HG02943 (cell line): Measurements from ENCODE around the gene CASP10.
"Not testable (repeated sequence)": the region's sequence is repeated elsewhere in the genome, so short reads cannot be mapped to it uniquely, and the experiment has no call there.

ENCODE experiments used
- ATAC-seq: cut with Tn5 transposase; IDR thresholded peaks from one replicate; pipeline ENCODE4 v1.9.1; 2021; ENCODE audit warnings: mild to moderate bottlenecking, low read depth, moderate library complexity; ENCODE audit not compliant: unreplicated experiment

The CASP10 gene, protein sequence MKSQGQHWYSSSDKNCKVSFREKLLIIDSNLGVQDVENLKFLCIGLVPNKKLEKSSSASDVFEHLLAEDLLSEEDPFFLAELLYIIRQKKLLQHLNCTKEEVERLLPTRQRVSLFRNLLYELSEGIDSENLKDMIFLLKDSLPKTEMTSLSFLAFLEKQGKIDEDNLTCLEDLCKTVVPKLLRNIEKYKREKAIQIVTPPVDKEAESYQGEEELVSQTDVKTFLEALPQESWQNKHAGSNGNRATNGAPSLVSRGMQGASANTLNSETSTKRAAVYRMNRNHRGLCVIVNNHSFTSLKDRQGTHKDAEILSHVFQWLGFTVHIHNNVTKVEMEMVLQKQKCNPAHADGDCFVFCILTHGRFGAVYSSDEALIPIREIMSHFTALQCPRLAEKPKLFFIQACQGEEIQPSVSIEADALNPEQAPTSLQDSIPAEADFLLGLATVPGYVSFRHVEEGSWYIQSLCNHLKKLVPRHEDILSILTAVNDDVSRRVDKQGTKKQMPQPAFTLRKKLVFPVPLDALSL

DNA sequence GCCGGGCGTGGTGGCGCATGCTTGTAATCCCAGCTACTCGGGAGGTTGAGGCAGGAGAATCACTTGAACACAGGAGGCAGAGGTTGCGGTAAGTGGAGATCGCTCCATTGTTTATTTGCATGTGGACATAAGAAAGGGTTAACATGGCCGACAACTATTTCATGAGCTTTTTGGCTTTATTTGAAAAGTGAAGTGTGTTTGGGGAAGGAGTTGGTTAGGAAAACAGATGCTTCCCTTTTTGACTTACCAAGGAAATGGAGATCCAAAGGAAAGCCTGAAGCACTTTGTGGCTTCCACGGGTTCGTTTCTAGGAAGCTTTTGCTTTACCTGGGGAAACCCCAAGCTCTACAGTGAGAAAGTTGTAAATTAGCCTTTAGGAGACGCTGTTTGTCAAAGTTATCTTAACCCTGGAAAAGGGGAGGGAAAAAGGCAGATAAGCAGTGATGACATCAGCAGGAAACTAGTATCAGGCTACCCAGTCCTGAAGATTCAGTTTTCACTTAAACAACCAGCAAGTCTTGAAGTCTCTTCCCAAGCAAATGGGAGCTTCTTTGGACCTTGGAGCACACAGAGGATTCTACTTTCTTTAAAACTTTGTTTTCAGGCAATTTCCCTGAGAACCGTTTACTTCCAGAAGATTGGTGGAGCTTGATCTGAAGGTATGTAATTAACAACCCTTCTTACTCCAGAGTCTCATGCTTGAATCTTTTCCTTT is at the start of gene CASP10:
Gene CASP10 (plus strand): TSS at position 492 of the 715 bp plus-strand sequence. CDS start 2,637 bp downstream, outside the sequence.
- no peak for ATAC-seq

DNA sequence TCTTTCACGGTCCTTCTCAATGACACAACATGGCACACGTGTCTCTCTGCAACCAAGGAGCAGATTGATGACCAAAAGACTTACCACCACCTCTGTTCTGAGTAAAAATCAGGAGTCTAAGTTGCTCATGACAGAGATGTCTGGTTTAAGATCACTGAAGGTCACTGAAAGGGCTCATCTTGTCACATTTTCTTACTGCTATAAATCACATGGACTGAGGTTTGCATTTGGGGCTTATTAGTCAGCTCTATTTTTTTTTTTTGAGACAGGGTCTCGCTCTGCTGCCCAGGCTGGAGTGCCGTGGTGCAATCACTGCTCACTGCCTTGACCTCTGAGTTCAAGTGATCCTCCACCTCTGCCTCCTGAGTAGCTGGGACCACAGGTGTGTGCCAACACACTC is 47.6 kb upstream of the CASP10 start:
- no peak for ATAC-seq

DNA sequence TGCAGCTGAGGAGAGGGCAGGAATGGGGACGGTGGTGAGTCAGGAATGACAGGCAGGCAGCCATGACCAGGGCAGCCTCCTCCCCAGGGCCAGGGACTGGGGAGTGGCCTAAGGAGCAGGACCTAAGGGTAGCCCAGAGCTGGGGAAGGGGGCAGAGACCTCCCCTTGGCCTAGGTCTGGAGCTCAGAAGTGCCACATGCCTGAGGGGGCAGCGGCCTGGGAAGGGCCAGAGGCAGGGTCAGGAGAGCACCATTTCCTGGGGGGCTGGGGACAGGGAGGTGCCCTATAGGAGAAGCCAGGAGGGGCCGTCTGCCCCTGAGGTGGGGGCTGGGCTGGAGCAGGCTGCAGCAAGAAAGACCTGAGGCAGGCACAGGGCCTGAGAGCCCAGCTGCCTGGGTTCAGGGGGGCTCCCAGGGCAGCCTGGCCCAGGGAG is 46.0 kb upstream of the CASP10 start:
- ATAC-seq = no peak

DNA sequence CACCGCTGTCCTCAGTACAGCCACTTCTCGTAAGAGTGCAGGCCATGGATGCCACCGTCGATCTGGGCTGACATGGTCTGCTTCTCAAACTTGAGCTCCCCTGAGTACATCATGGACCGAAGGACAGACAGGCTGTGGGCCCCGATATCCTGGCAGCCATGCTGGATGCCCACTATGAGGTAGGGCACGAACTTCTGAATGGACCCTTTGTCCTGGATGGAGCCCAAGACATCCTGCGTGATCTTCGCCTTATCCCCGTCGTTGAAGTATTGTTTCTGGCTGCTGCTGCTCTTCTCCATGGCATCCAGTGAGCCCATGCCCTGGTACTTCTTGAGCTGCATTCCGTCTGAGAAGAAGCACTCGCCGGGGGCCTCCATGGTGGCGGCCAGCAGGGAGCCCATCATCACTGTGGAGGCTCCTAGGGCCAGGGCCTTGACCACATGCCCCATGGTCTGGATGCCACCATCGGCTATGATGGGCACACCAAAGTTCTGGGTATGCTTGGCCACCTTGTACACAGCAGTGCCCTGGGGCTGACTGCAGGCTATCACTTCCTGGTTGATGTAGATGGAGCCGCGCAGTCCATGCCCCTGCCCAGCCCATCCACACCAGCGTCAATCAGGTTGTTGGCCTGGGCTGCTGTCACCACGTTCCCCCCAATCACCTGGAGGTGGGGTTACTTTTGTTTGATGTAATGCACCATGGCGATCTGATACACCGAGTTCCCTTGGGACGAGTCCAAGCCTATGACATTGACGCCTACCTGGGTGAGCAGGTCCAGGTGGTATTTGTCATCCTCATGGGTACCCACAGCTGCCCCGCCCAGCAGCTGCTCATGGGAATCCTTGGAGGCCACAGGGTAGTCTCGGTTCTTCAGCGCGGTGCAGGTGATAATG is 45.2 kb upstream of the CASP10 start:
- ATAC-seq = no peak

DNA sequence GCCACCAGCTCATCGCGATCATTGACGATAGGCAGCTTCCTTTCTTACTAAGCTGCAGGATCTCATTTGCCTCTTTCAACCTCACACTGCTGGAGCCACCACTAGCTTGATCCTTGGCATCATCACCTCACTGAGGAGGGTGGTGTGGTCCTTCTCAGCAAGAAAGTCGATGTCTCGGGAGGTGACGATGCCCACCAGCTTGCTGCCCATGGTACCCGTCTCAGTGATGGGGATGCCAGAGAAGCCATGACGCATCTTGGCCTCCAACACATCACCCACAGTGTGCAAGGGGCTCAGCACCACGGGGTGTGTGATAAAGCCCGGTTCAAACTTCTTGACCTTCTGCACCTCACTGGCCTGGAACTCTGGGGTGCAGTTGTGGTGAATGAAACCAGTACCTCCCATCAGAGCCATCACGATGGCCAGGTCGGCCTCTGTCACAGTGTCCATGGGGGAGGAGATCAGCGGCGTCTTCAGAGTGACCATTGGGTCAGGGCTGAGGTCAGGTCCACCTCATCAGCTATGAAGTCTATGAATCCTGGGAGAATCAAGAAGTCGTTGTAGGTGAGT is 44.5 kb upstream of the CASP10 start:
- no peak for ATAC-seq

DNA sequence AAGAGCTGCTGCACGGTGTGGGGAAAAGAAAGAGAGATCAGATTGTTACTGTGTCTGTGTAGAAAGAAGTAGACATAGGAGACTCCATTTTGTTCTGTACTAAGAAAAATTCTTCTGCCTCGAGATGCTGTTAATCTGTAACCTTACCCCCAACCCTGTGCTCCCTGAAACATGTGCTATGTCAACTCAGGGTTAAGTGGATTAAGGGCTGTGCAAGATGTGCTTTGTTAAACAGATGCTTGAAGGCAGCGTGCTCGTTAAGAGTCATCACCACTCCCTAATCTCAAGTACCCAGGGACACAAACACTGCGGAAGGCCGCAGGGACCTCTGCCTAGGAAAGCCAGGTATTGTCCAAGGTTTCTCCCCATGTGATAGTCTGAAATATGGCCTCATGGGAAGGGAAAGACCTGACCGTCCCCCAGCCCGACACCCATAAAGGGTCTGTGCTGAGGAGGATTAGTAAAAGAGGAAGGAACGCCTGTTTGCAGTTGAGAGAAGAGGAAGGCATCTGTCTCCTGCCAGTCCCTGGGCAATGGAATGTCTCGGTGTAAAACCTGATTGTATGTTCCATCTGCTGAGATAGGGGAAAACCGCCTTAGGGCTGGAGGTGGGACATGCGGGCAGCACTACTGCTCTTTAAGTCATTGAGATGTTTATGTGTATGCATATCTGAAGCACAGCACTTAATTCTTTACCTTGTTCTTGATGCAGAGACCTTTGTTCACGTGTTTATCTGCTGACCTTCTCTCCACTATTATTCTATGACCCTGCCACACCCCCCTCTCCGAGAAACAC is 43.8 kb upstream of the CASP10 start:
- not testable (repeated sequence) for ATAC-seq

DNA sequence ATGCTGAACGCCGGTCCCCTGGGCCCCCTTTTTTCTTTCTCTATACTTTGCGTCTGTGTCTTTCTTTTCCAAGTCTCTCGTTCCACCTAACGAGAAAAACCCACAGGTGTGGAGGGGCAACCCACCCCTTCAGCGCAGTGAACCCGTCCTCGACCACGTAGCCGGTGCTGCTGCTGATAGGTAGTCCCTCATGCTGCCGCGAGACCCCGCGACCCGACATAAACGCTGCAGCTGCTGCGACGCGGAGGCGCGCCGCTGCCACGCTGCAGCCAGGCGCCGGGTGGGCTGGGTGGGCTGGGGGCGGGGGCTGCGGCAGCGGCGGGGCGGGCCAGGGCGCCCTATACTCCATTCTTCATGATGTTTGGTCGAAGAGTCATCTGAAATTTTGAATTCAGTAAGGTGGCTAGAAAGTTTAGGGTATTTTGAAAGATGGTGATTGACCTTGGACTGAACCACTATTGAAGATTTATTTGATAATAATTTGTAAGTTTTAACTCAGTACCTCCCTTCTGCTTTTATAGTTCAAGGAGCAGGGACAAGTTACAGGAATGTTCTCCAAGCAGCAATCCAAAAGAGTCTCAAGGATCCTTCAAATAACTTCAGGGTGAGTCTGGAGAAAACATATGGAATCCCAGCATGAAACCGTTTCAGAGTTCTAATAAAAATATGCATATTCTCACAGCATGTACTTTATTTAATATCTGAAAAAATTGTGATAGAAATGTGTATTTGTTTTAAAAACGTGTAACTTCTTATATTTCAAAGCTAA is 42.9 kb upstream of the CASP10 start:
- no peak for ATAC-seq

DNA sequence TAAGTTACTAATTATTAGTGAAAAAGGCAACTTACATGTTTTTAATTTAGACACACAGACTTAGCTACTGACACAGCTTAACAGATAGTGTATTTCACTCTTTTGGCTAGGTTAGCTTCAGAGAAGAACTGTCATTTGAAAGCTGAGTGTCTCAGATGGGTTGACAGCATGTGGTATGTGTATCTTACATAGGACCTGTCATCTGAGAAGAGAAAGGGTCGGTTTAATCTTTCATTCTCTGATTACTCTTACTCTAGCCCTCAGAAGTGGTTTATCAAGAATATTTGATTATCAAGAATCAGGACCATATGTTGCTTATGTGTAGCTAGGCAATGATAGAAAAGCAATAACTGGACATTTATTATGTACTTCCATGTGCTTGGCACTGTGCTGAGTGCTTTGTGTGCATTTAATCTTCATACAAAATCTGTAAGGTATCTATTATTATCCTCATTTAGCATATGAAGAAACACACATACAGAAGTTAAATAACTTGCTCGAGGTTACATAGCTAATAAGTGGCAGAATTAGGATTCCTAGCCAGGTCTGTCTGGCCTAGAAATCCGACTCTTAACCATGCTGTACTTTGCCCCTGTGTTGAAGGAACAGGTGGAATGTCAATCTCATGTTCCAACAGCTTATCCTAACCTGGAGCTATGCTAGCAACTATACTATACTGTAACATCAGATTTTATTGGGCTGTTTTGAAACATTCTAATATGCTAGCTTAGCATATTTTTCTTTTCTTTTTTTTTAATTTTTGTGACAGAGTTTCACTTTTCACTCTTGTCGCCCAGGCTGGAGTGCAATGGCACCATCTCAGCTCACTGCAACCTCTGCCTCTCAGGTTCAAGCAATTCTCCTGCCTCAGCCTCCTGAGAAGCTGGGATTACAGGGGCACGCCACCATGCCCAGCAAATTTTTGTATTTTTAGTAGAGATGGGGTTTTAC is 38.6 kb upstream of the CASP10 start:
- no peak for ATAC-seq

DNA sequence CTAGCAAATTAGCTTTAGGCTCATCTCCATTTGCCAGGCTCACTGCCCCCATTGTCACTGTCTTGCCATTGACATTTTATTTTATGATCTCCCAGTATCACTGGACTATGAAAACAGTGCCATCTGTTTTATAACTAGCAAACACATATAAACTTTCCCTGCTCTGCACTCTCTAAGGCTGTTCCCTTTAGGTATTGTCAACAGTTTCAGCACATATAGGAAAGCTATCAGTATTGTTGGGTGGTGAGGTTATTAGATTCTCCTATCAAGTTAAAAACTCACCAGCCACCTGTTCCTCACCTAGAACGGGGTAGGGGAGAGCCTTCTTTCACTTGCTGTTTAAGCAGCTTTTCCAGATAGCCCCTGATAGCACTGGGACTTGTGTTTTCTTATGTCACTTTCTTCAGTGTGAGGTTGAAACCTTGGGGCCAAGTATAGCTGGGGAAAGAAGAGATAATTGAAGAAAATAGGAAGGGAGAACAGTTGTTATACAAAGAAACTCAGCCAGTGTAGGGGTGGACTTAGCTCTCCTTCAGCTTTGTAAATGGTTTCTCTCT is 34.4 kb upstream of the CASP10 start:
- ATAC-seq = no peak

DNA sequence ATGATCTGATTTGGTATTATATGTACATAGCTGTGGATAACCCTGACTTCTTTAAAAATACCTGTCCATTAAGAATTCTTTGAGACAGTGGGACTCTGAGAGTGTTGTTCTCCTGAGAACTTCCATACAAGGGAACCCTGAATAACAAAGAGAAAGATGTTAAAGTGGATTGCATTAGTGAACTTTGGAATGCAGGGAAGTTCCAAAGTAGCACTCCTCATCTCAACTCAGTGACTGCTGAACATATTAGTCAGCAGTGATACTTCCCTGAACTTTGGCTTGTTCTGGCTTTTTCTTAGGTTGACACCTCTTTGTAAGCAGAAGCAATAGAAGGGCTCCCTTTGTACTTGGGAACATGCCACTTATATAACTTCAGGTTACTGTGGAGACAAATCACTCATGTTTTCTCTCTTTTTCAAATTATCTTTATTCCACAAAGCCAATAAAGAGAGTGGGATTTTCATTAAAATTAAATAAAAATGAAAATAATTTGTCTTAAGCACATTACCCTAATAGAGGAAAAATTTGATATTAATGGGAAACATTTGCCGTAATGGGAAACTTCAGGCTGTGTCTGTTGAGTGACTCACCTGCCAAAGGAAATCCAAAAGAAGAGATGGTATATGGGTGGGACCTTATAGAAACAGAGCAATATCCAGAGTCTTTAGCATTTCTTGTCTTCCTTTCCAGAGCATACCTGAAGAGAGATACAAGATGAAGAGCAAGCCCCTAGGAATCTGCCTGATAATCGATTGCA is 33.7 kb upstream of the CASP10 start:
- ATAC-seq = no peak

DNA sequence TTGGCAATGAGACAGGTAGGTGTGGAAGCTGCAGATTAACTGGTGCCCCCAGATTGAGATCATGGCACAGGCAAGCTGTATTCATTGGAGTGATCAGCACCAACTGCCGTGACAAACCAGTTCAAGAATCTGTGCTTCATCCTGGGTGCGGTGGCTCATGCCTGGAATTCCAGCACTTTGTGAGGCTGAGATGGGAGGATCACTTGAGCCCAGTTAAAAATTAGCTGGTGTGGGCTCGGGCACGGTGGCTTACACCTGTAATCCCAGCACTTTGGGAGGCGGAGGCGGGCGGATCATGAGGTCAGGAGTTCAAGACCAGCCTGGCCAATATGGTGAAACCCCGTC is 33.1 kb upstream of the CASP10 start:
- not testable (repeated sequence) for ATAC-seq

DNA sequence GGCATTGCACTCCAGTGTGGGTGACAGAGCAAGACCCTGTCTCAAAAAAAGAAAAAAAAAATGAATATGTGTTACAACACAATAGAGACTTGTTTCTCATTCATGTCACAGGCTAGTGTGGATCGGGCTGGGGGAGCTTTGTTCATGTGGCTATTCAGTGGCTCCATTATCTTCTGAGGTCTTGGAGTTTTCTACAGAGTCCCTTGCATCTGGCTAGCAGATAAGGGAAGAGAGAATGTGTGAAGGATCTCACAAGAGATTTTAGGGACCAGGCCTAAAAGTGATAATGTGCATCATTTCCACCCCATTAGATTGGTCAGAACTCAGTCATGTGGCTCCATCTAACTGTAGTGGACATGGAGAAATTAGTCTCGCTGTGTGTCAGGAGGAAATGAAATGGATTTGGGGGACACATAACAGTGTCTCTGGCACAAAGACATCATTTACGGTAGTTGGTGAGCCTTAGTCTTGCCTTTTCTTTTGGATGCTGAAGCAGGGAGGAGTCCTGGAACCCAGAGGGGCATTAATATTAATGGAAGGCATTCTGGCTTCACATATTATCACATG is 32.4 kb upstream of the CASP10 start:
- no peak for ATAC-seq

DNA sequence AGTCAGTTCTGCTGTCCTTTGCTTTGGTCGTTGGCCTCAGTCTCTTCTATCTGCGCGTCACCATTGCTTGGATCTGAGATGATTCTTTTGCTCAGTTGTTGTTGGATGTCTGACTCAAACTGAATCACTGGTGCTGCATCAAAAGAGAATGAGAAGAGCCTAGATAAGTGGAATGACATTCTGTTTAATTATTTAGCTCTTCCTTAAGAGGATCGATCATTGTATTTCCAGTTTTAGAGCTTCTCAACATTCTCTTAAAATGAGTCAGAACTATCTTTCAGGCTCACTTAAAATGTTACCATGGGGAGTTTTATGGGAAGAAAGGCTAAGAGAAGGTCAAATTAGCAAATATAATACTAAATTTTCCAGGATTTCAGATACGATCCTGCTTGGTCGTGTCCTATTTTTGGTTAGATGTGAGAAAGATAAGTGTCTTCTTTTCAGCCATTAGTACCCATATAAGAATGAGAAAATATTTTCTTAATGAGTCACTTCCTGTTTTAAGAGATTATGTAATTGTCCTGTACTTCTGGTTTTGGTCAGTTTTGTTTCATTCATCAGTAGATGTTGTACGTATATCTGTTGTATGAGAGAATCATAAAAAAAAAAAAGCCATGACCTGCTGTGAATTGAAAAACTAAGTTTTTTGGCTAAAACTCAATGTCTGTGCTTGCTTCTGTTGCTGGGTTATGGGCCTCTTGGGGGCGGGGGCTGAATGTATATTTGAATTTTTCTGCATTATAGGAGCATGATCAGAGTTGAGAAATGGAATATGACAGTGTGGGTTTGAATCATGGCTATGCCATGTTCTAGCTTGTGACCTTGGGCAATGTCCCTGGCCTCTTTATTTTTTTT is 31.6 kb upstream of the CASP10 start:
- ATAC-seq = peak; percentile 60

DNA sequence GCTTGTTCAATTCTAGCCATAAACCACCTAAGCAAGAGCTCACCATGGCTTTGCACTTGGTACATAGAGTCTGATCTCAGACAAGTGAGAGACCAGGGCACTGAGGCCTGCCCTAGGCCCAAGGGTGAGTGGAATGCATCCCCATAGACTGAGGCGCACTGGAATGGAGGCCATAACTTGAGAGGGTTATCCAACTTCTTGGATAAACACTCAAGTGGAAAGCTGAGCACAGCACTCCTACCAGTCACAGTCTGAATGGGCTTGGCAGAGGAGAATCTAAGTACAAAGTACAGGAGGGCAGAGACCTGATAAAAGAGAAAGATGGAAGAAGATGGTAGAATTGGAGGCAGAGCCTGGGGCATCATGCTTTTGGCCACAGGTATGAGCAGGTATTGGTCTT is 30.4 kb upstream of the CASP10 start:
- no peak for ATAC-seq

DNA sequence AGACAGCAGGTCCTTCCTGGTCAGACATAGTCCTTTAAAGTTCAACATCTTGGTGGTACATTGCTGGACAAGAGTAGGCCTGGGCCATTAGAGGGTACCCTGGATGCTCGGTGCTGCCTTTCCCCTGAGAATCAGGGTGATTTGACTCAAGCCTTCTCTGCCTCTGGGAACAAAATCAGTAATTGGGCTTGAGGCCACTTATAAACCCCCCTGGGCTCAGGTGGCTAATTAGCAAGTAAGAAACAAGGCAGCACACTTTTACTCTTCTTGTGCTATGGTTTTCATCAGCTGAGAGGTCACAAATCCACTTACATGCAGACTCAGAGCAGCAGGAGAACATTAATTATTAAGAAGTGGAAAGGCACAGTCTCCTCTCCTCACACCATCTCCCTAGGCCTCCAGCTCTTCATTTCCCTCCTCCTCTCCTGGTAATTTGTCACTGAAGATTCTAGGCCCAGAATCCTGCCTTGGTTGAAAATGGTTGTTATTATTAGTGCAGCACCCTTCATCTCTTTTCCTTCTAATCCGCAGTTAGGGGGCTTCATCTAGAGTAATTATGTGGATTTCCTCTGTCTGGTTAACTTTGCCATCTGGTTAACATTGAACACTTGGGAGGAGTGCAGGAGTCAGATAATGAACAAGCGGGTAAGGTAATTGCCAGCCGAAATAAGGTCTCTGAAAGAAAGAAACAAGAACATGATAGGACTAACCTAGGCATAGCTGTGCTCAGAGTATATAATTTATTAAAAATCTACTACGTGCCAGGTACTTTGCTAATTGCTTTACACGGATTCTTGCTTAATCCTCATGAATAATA is 29.7 kb upstream of the CASP10 start:
- no peak for ATAC-seq
